GM18870 (cell line): Measurements from ENCODE around the gene HOXA2.

Experiments
- ATAC-seq: cut with Tn5 transposase; IDR thresholded peaks from one replicate; pipeline ENCODE4 v1.9.1; 2021; ENCODE audit warnings: moderate library complexity; ENCODE audit not compliant: unreplicated experiment

HOXA2 gene

DNA sequence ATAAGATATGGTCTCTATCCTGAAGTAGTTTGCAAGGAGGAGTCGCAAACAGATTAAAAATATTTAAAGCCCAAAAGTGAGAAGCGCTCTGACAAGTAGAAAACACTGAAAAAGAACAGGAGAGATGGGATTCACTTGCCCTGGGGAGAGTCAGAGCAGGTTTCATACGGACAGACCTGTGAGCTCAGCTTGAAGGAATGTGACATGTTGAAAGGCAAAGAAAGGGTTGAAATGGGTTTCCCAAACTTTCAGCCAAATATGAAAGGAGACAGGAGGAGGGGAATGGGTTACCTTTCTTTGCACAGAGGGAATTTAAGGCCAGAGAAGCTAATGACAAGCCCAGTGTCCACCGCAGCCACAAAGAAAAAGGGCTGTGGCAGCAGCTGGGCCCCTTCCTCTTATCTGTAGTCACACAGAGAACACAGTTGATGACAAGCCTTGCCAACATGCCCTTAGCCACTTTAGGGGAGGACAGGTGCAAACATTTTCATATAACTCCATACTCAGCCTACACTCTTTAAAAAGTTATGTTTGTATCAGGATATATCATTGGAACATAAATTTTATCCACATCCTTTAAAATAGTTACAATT, 21.5 kb downstream of the HOXA2 start:
- ATAC-seq: no peak

DNA sequence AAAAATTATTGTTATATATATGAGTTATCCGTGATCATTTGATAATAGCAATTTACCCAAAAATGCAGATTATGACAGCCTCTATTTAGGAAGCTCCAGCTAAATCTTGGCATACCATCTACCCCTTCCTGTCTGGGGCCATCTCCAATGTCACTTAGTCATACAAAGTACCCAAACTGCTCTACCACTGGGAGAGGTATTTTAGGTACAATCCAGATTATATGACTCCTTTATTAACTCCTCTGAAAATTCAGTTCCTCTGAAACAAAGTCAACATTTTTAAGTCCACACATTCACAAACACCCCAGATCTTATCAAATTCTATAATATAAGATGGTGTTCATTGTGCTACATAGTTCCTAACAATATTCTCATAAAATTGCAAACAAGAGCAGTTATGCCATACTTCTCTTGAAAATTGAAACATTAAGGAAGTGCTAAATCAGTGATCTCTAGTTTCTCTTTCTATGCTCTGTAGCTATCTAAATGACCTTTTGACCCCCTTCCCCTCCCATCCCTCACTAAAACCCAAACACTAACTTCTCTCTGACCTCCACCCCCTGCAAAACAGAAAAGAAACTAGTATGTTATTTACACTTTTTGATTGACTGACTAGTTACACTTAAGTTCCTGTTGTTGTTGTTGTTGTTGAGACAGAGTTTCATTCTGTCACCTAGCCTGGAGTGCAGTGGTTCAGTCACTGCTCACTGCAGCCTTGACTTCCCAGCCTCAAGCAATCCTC, 23.1 kb downstream of the HOXA2 start:
- no peak for ATAC-seq

DNA sequence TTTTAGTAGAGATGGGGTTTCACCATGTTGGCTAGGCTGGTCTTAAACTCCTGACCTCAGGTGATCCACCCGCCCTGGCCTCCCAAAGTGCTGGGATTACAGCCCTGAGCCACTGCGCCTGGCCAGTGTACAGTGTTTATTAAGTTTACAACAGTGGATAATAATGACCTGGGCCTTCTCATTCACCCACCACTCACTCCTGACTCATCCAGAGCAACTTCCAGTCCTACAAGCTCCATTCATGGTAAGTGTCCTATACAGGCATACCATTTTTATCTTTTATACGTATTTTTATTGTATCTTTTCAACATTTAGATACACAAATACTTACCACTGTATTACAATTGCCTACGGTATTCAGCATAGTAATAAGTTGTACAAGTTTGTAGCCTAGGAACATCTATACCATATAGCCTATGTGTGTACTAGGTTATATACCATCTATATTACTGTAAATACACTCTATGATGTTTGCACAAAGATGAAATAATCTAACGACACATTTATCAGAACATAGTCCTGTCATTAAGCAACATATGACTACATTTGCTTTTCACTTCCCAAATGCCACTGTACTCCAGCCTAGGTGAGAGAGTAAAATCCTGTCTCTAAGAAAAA, 23.8 kb downstream of the HOXA2 start:
- ATAC-seq: no peak

DNA sequence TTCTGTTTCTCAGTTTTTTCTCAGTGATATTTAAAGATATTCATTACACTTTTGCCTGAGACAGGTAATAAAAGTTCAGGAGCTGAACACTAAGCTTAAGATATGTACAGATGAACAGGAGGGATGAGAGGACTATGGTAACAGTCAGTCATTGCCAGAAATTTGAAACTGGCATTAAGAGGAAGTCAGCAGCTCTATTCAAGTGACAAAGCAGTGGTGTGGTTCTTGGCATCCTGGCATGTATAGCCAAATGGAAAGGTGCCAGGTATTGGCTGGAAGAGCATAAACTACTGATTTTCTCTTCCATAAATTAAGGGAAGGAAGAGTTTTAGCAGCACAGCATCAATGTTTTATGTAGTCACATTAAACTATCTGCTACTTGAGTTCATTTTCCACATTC, 29.4 kb downstream of the HOXA2 start:
- ATAC-seq: no peak

DNA sequence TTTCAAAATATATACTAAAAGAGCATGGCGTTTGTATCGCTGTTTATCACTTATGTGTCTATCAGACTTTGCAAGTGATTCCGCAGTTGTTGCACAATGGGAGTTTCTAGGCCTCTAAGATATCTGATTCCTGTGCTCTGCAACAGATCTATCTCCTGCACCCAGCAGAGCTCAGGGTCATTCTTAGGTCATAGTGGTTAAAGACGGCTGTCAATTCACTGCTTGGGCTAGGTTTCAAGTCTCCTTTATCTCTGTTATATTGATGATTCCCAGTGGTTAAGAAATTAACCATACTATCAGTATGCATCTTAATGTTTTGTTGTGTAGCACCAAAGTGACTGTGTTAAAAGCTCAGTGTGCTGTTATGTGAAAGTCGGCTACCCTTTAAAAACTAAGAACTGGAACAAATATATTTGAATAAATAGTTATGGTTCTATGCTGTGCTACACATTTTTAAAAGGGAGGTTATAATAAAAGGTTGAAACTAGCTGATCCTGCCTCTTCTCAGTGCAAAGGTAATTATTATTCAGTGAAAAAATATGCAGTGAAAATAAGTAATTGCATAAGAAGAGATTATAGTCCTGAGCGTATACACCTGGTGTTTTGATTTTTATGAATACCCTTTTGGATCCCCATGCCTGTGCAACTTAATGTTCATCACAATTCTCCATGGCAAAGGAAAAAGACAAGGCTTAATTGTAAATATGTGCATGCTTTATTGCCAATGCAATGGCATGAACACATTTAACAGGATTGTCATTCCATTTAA, 30.7 kb downstream of the HOXA2 start:
- ATAC-seq: no peak

DNA sequence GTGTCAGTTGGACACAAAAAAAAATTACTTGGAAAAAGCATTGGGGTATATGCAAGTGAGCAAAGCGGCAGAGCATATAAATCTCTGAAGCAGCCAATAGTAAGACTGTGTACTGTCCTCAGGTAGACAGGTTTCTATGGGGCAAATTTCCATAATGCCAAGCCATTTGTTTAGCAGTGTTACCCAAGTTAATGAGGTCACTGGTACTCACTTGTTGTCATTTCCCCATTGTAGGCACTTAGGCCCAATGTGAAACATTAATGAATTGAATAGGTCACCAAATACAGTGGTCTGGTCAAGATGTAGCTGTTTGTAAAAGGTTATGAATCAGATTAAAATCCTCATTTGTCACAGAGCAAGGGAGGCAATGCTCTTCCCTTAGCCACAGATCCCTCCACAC, 34.2 kb downstream of the HOXA2 start:
- no peak for ATAC-seq

DNA sequence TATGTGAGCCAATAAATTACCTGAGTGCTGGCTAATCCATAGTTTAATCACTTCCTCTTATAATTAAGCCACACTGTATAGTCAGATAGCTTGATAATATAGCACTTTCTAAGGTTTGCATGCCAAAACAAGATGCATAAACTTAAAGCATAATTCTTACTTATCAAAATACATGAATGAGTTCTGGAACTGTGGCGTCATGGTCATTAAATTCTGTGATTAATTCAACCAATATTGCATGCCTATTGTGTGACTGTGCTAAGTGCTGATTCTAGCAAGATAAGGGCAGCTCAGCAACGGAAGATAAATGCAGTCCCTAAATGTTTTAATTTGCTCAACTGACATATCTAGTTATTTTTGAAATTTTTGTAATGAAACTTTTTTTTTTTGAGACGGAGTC, 36.3 kb downstream of the HOXA2 start:
- ATAC-seq: no peak

DNA sequence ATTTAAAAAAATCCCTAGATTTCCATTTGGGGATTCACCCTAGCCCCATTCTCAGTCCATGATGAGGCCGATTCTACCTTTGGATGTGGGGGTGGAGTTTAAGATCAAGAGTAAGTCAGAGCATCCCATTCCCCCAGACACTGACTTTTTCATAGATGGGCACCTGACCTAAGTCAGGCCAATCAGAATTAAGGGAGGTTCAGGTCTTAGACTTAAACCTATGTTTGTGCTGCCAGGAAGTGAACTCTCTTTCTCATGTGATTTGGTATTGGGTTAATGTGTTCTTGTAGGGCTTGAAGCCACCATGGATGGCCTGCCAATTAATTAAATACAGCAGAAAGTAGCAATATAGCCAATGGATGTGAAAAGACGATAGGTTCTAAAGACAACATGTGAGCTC, 36.8 kb downstream of the HOXA2 start:
- ATAC-seq: no peak

DNA sequence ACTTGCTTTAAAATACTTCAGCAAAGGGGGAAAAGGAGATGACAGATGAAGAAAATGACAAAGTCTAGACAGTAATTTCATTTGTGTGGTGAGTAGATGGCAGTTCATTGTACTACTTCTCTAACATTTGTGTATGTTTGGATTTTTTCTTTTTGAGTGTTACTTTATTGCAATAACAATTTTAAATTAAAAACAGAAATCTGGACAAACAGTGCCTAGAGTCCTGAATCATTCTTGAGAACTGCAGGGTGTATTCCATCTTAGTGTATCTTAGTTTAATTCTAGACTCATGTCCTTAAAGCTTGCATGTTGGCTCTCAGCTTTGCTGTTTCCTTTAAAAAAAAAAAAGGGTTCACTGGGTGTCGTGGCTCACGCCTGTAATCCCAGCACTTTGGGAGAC, 37.8 kb downstream of the HOXA2 start:
- ATAC-seq: no peak

DNA sequence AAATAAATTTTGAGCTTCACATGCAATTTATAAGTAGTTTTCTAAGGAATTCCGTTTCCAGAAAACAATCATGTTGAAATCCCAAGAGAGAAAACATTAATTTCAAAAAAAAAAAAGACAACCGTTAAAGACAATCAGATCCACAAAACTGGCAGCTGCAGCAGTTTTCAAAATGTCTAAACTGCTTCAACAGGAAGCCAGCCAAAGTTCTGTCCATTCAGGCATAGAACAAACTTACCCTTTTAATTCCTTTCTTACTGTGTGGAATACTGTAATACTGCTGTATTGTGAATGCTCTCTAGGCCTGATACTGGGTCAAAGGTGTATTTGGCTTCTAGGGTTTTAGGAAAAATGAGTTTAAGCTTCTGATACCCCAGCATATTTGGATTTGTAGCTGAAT, 38.3 kb downstream of the HOXA2 start:
- ATAC-seq: no peak

DNA sequence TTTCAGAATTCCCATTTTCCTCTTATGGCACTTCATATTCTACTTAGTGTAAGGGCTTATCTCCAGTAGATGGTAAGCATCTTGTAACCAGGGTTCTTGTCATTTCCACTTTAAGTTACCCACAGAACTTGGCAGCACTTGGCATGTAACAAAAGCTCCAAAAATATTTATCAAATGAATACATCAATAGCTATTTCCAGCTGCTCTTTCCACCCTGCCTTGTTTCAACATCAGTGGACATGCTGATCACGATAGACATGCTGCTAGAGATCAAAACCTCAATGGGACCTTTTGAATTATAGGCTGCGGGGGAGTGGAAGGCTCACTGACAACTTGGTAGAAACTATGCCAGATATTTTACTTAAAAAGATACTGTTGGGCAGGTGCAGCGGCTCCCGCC, 39.5 kb downstream of the HOXA2 start:
- ATAC-seq: no peak

DNA sequence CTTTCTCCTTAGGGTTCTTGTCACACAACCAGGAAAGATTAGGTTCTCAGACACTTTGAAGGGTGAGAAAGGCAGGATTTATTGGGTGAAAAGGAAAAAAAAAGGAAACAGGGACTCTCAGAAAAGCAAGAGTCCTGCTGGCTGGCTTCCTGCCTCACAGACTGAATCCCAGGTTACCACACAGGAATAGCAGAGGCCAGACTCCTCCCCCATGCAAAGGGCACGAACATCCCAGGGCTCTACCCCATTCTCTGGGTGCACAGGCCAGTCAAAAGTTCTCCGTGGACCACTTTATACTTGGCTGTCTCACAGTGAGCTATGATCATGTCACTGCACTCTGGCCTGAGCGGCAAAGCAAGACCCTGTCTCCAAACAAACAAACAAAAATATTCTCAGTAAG, 49.3 kb downstream of the HOXA2 start:
- no peak for ATAC-seq

DNA sequence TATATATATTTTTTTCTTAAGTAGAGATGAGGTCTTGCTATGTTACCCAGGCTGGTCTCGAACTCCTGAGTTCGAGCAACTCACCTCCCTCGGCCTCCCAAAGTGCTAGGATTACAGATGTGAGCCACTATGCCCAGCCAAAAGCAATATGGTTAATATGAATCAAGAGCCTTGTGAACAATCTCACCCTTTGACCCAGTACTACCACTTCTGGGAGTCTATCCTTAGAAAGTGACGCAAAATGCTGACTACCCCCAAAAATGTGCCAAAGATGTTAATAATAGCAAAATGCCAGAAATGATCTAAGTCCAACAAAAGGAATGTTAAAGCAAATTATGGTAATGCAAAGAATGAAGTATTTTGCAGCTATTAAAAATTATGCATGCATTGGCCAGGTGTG, 51.0 kb downstream of the HOXA2 start:
- no peak for ATAC-seq
